Cardiac muscle cell (in vitro differentiated cells and primary cell): Measurements from ENCODE around the gene POP4. TPM values are rescaled to one million over a fixed set of nuclear protein-coding genes. Genes with fewer than 3 reads are reported as not detected.
"Not testable (repeated sequence)": the region's sequence is repeated elsewhere in the genome, so short reads cannot be mapped to it uniquely, and the experiment has no call there.

Experiments
- DNase-seq, 2 donors: peaks; one replicate each; pipeline versions ENCODE4 v3.0.0 to v3.0.0-alpha.2; 2010 to 2017; ENCODE audit warnings: low read depth in 1 of 2, low spot score in 1 of 2
- H3K27ac ChIP-seq: fragments of 200-600 bp; sonication (generic); 2 replicates; pipeline ENCODE4 v1.5.1; 2016
- H3K27me3 ChIP-seq: fragments of 200-600 bp; sonication (generic); 2 replicates; pipeline ENCODE4 v1.6.0; 2016; ENCODE audit warnings: control low read depth
- H3K36me3 ChIP-seq: fragments of 200-600 bp; sonication (generic); 2 replicates; pipeline ENCODE4 v1.5.1; 2016; ENCODE audit warnings: control low read depth
- H3K4me1 ChIP-seq: fragments of 200-600 bp; sonication (generic); 2 replicates; pipeline ENCODE4 v1.8.1; 2017; ENCODE audit warnings: low read depth, mild to moderate bottlenecking, mixed run types
- H3K4me3 ChIP-seq: fragments of 200-600 bp; sonication (generic); 2 replicates; pipeline ENCODE4 v1.5.1; 2016; ENCODE audit warnings: mild to moderate bottlenecking
- H3K9me3 ChIP-seq: fragments of 200-600 bp; sonication (generic); 2 replicates; pipeline ENCODE4 v1.5.1; 2017; ENCODE audit warnings: low read depth, mild to moderate bottlenecking, control low read depth
- CTCF ChIP-seq: IDR thresholded peaks from 2 replicates; pipeline ENCODE4 v1.5.1; 2012; ENCODE audit warnings: low read depth, mild to moderate bottlenecking, low read length
- polyA plus RNA-seq: library from polyadenylated mRNA; unstranded; fragments of >200 nt; fragmentation: Nextera tagmentation; extraction: Ambion mirVana; gene quantifications from 2 replicates; pipeline ENCODE4 v1.2.1, GENCODE V29; 2016
- total RNA-seq: library from RNA; depleted of rRNA; stranded (reverse); fragments of >200 nt; gene quantifications from 2 replicates; pipeline ENCODE4 v1.2.3, GENCODE V29; 2016

The POP4 gene
- total and polyA plus RNA-seq, 2 experiments from 2014 or later: 32.0 to 86.7 TPM

GRCh38 chr19:29623726-29624488, 17.8 kb downstream of the POP4 start:
- no peak for TF ChIP-seq CTCF
- Histone ChIP-seq H3K27me3 (no peaks in the 10 kb centered on the region), H3K4me3 (no peak overlapping the region), H3K27ac (no peak overlapping the region), H3K4me1 (no peaks in the 10 kb centered on the region), H3K36me3 (no peaks in the 10 kb centered on the region), H3K9me3 (no peaks in the 10 kb centered on the region)
- no peak for DNase-seq

GRCh38 chr19:29624489-29625185, 18.6 kb downstream of the POP4 start:
- TF ChIP-seq CTCF: no peak
- H3K4me3 ChIP-seq: no peak overlapping the region
- no peaks in the 10 kb centered on the region for H3K36me3 ChIP-seq
- no peaks in the 10 kb centered on the region for H3K4me1 ChIP-seq
- DNase-seq: no peak
- H3K27me3 ChIP-seq: no peaks in the 10 kb centered on the region
- no peaks in the 10 kb centered on the region for H3K9me3 ChIP-seq
- H3K27ac ChIP-seq: no peak overlapping the region

GRCh38 chr19:29625186-29625651, 19.1 kb downstream of the POP4 start:
- Histone ChIP-seq H3K27me3 (no peaks in the 10 kb centered on the region), H3K4me3 (no peak overlapping the region), H3K9me3 (no peaks in the 10 kb centered on the region), H3K4me1 (no peaks in the 10 kb centered on the region), H3K27ac (no peak overlapping the region), H3K36me3 (no peaks in the 10 kb centered on the region)
- TF ChIP-seq CTCF: no peak
- no peak for DNase-seq

- Histone ChIP-seq H3K4me3 (no peak overlapping the region), H3K4me1 (no peaks in the 10 kb centered on the region), H3K9me3 (no peaks in the 10 kb centered on the region), H3K36me3 (no peaks in the 10 kb centered on the region), H3K27ac (no peak overlapping the region), H3K27me3 (no peaks in the 10 kb centered on the region)
- TF ChIP-seq CTCF: no peak
- no peak for DNase-seq
These were observed 20.3 kb downstream of the POP4 start for GRCh38 chr19:29626386-29626785.

- DNase-seq, H3K27me3 ChIP-seq, H3K4me3 ChIP-seq, H3K9me3 ChIP-seq, H3K27ac ChIP-seq, H3K4me1 ChIP-seq, H3K36me3 ChIP-seq: not testable (repeated sequence)
These were observed 20.7 kb downstream of the POP4 start for GRCh38 chr19:29626832-29627231.
